ENCODE results near the gene CCDC102A.

GRCh38 chr16:57531253-57531575, 5.2 kb downstream of the CCDC102A start:
- TF ChIP-seq FOS (IDR thresholded peaks at IDR 0.05; ENCODE audit: borderline replicate concordance, insufficient read depth, low read length), result no peak
- no peak for TF ChIP-seq CTCF (IDR thresholded peaks at IDR 0.05; ENCODE audit: extremely low read depth in 1 of 2, insufficient read depth in 1 of 2, low read depth in 1 of 2, low read length in 2 of 2)
- TF ChIP-seq EZH2 (IDR thresholded peaks at IDR 0.05; ENCODE audit: borderline replicate concordance, low read depth, low read length, severe bottlenecking), result no peak
- TF ChIP-seq POLR2AphosphoS5 (IDR thresholded peaks at IDR 0.05; ENCODE audit: insufficient read depth, low read depth, low read length), result no peak
- TF ChIP-seq MYC (IDR thresholded peaks at IDR 0.05; ENCODE audit: low read depth, low read length), result no peak
- no peak for TF ChIP-seq MAX (IDR thresholded peaks at IDR 0.05; ENCODE audit: insufficient read depth, insufficient read length)
- TF ChIP-seq POLR2A (IDR thresholded peaks at IDR 0.05; ENCODE audit: low read depth, low read length), result no peak
- no peak for TF ChIP-seq GATA2 (IDR thresholded peaks at IDR 0.05; ENCODE audit: insufficient read depth, insufficient read length, low read depth, low read length)
- TF ChIP-seq JUN (IDR thresholded peaks at IDR 0.05; ENCODE audit: borderline replicate concordance, insufficient read depth, insufficient read length, low read depth), result no peak

All from endothelial cell of umbilical vein (primary cell).